HepG2 (cell line): ENCODE measurements around the gene MST1. TPM values are rescaled to one million over a fixed set of nuclear protein-coding genes. Genes with fewer than 3 reads are reported as not detected.

Experiments used
- CEBPG ChIP-seq: IDR thresholded peaks from 2 replicates; pipeline ENCODE4 v1.6.1; 2016
- KDM2A ChIP-seq: sonication (generic); formaldehyde crosslinking; IDR thresholded peaks from 2 replicates; pipeline ENCODE4 v1.4.0; 2020; ENCODE audit warnings: low read depth, missing genetic modification reagents, borderline replicate concordance
- KLF11 ChIP-seq: IDR thresholded peaks from 2 replicates; pipeline ENCODE4 v1.6.1; 2016; ENCODE audit warnings: missing compliant biosample characterization
- MIXL1 ChIP-seq: IDR thresholded peaks from 2 replicates; pipeline ENCODE4 v1.6.1; 2016
- NFRKB ChIP-seq: fragments of 450-650 bp; IDR thresholded peaks from 2 replicates; pipeline ENCODE4 v1.6.1; 2017
- NR0B2 ChIP-seq: sonication (generic); formaldehyde crosslinking; IDR thresholded peaks from 2 replicates; pipeline ENCODE4 v1.4.0; 2020; ENCODE audit warnings: mild to moderate bottlenecking, missing genetic modification reagents
- PRDM10 ChIP-seq: sonication (generic); formaldehyde crosslinking; IDR thresholded peaks from 2 replicates; pipeline ENCODE4 v1.4.0; 2020; ENCODE audit warnings: low read depth, missing genetic modification reagents
- PRDM15 ChIP-seq: sonication (generic); formaldehyde crosslinking; IDR thresholded peaks from 2 replicates; pipeline ENCODE4 v1.4.0; 2020; ENCODE audit warnings: missing genetic modification reagents
- SIX1 ChIP-seq: sonication (generic); formaldehyde crosslinking; IDR thresholded peaks from 2 replicates; pipeline ENCODE4 v1.4.0; 2020; ENCODE audit warnings: missing genetic modification reagents, borderline replicate concordance
- TBX2 ChIP-seq: sonication (generic); formaldehyde crosslinking; IDR thresholded peaks from 2 replicates; pipeline ENCODE4 v1.5.0; 2020; ENCODE audit warnings: missing genetic modification reagents, mild to moderate bottlenecking, borderline replicate concordance
- TFAP4 ChIP-seq: sonication (generic); IDR thresholded peaks from 2 replicates; pipeline ENCODE4 v1.6.1; 2016; ENCODE audit warnings: low read depth, borderline replicate concordance
- TMF1 ChIP-seq: sonication (generic); formaldehyde crosslinking; IDR thresholded peaks from 2 replicates; pipeline ENCODE4 v1.8.1; 2022; ENCODE audit warnings: low read depth, missing genetic modification reagents
- ZBTB44 ChIP-seq: sonication (generic); formaldehyde crosslinking; IDR thresholded peaks from 2 replicates; pipeline ENCODE4 v1.4.0; 2020; ENCODE audit warnings: missing genetic modification reagents
- ZFX ChIP-seq: sonication (generic); formaldehyde crosslinking; IDR thresholded peaks from 2 replicates; pipeline ENCODE4 v1.4.0; 2020; ENCODE audit warnings: mild to moderate bottlenecking, low read depth, missing genetic modification reagents, moderate library complexity
- ZIK1 ChIP-seq: sonication (generic); formaldehyde crosslinking; IDR thresholded peaks from 2 replicates; pipeline ENCODE4 v1.5.0; 2020; ENCODE audit warnings: mild to moderate bottlenecking, low read depth, missing genetic modification reagents, borderline replicate concordance
- ZKSCAN1 ChIP-seq: fragments of 150-350 bp; IDR thresholded peaks from 2 replicates; pipeline ENCODE4 v1.6.1; 2014; ENCODE audit warnings: low read length
- ZMAT3 ChIP-seq: sonication (generic); formaldehyde crosslinking; conservative IDR thresholded peaks from 2 replicates; pipeline ENCODE4 v1.7.0; 2021; ENCODE audit warnings: missing genetic modification reagents
- ZNF20 ChIP-seq: sonication (generic); formaldehyde crosslinking; IDR thresholded peaks from 2 replicates; pipeline ENCODE4 v1.4.0; 2020; ENCODE audit warnings: mild to moderate bottlenecking, moderate library complexity, missing genetic modification reagents
- ZNF484 ChIP-seq: sonication (generic); formaldehyde crosslinking; IDR thresholded peaks from 2 replicates; pipeline ENCODE4 v1.5.1; 2020; ENCODE audit warnings: mild to moderate bottlenecking, low read depth, missing genetic modification reagents, borderline replicate concordance
- polyA plus RNA-seq, 8 experiments: library from polyadenylated mRNA; depleted of rRNA in 3 of 8; stranded (reverse) in 7 of 8; unstranded in 1 of 8; fragments of >200 nt; fragmentation: Illumina TruSeq in 4 of 8; extraction: Trizol in 4 of 8; gene quantifications; 2 replicates each; pipeline versions ENCODE4 v1.2.1 to v1.2.3, GENCODE V29; 2011 to 2016; ENCODE audit warnings: low read depth in 4 of 8, missing spikeins in 1 of 8, mixed read lengths in 1 of 8; ENCODE audit not compliant: insufficient read depth in 1 of 8
- total RNA-seq, 5 experiments: library from RNA; depleted of rRNA; stranded (reverse); fragments of >200 nt; fragmentation: Illumina TruSeq; extraction: Trizol; gene quantifications; 2 replicates each; pipeline ENCODE4 v1.2.3, GENCODE V29; 2016; ENCODE audit warnings: low read depth in 1 of 5

Gene MST1
- total and polyA plus RNA-seq, 2 of the 13 experiments (the other 11 are each of a cell fraction or from before 2014, with no cell fraction given) = 189 to 452 TPM

- no peak for TF ChIP-seq PRDM15 (CRISPR knock-in tag)
- TF ChIP-seq NFRKB = no peak
- TF ChIP-seq ZKSCAN1 = no peak
- peak; percentile 70 for TF ChIP-seq ZFX (CRISPR knock-in tag)
- TF ChIP-seq ZMAT3 (CRISPR knock-in tag) = 0 out of 2 replicates have a peak, but pooled peaks have one; percentile 42
- TF ChIP-seq NR0B2 (CRISPR knock-in tag) = no peak
- no peak for TF ChIP-seq ZNF484 (CRISPR knock-in tag)
- TF ChIP-seq KLF11 (CRISPR knock-in tag) = no peak
- TF ChIP-seq CEBPG = peak; percentile 73
- TF ChIP-seq TFAP4 = peak; percentile 73; the same call in 1 of the 2 replicates
- TF ChIP-seq ZBTB44 (CRISPR knock-in tag) = no peak
- TF ChIP-seq KDM2A (CRISPR knock-in tag) = peak; percentile 72
- 0 out of 2 replicates have a peak, but pooled peaks have one; percentile 71 for TF ChIP-seq MIXL1 (CRISPR knock-in tag)
- TF ChIP-seq PRDM10 (CRISPR knock-in tag) = peak; percentile 85
- TF ChIP-seq ZIK1 (CRISPR knock-in tag) = no peak
- TF ChIP-seq TBX2 = peak; percentile 76
- TF ChIP-seq TMF1 = no peak
- TF ChIP-seq SIX1 (CRISPR knock-in tag) = peak; percentile 65; the same call in 1 of the 2 replicates
- TF ChIP-seq ZNF20 (CRISPR knock-in tag) = no peak
Observed at GRCh38 chr3:49668414-49668797, 20.9 kb downstream of the MST1 start (continued).
